CD4-positive, alpha-beta T cell treated with Interleukin-12 subunit alpha and Interleukin-12 subunit beta, for 1 hour (primary cell): ENCODE measurements around the gene TET1.
"Not testable (repeated sequence)": the region's sequence is repeated elsewhere in the genome, so short reads cannot be mapped to it uniquely, and the experiment has no call there.

Experiments used
- DNase-seq: peaks from one replicate; pipeline ENCODE4 v3.0.0-alpha.2; 2020

The TET1 gene

GRCh38 chr10:68565658-68566057 is 5.5 kb downstream of the TET1 start:
- no peak for DNase-seq

GRCh38 chr10:68566351-68566750 is 6.2 kb downstream of the TET1 start:
- no peak for DNase-seq

- no peak for DNase-seq
Observed at GRCh38 chr10:68566955-68567354, 6.8 kb downstream of the TET1 start.

- DNase-seq: no peak
Observed at GRCh38 chr10:68572151-68572550, 12.0 kb downstream of the TET1 start.

GRCh38 chr10:68574051-68574450 is 13.9 kb downstream of the TET1 start:
- no peak for DNase-seq

- no peak for DNase-seq
Observed at GRCh38 chr10:68576118-68576517, 16.0 kb downstream of the TET1 start.

- DNase-seq: no peak
Observed at GRCh38 chr10:68578974-68579373, 18.8 kb downstream of the TET1 start.

- not testable (repeated sequence) for DNase-seq
Observed at GRCh38 chr10:68584187-68584586, 24.1 kb downstream of the TET1 start.

GRCh38 chr10:68586606-68587305 is 26.6 kb downstream of the TET1 start:
- no peak for DNase-seq

GRCh38 chr10:68594405-68594804 is 34.3 kb downstream of the TET1 start:
- no peak for DNase-seq

- no peak for DNase-seq
Observed at GRCh38 chr10:68595513-68595912, 35.4 kb downstream of the TET1 start.

GRCh38 chr10:68597407-68597806 is 37.3 kb downstream of the TET1 start:
- no peak for DNase-seq

GRCh38 chr10:68598978-68599770 is 39.0 kb downstream of the TET1 start:
- no peak for DNase-seq

- no peak for DNase-seq
Observed at GRCh38 chr10:68599771-68600040, 39.6 kb downstream of the TET1 start.

- peak; percentile 48 for DNase-seq
Observed at GRCh38 chr10:68600041-68600778, 40.1 kb downstream of the TET1 start.

GRCh38 chr10:68601501-68602265 is 41.5 kb downstream of the TET1 start:
- no peak for DNase-seq

- no peak for DNase-seq
Observed at GRCh38 chr10:68602434-68602833, 42.3 kb downstream of the TET1 start.

GRCh38 chr10:68603766-68604165 is 43.6 kb downstream of the TET1 start:
- DNase-seq: no peak

GRCh38 chr10:68604441-68604840 is 44.3 kb downstream of the TET1 start:
- no peak for DNase-seq

- DNase-seq: no peak
Observed at GRCh38 chr10:68606918-68607317, 46.8 kb downstream of the TET1 start.

GRCh38 chr10:68610023-68610422 is 49.9 kb downstream of the TET1 start:
- DNase-seq: not testable (repeated sequence)

- no peak for DNase-seq
Observed at GRCh38 chr10:68611227-68611626, 51.1 kb downstream of the TET1 start.

- DNase-seq: not testable (repeated sequence)
Observed at GRCh38 chr10:68613974-68614373, 53.8 kb downstream of the TET1 start.
